ENCODE data around the gene EPN2.

The EPN2 gene

GRCh38 chr17:19307521-19307920 is 70.4 kb downstream of the EPN2 start:
- DNase-seq (ENCODE audit: extremely low read depth in 1 of 2, low read depth in 1 of 2): no peak

DNA sequence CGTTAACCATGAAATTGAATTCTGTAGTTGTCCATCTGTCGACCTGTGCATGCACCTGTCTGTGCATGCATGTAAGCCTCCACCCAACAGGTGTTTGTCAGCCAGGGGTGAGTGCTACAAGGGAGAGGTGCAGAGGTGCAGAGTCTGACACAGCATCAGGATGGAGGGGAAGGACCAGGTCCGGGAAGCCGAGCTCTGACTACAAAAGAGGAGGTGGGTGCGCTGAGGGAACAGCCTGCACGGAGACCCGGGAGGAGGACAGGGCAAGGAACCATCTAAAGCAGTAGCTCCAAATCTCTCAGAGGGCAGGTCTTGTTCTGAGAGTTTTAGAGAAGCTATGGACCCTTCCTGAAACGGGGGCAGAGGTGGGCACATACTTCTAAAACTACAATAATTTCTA is 71.2 kb downstream of the EPN2 start:
- DNase-seq (ENCODE audit: extremely low read depth in 1 of 2, low read depth in 1 of 2): no peak

- no peak for DNase-seq (ENCODE audit: extremely low read depth in 1 of 2, low read depth in 1 of 2)
Observed at GRCh38 chr17:19309701-19310100, 72.5 kb downstream of the EPN2 start.

DNA sequence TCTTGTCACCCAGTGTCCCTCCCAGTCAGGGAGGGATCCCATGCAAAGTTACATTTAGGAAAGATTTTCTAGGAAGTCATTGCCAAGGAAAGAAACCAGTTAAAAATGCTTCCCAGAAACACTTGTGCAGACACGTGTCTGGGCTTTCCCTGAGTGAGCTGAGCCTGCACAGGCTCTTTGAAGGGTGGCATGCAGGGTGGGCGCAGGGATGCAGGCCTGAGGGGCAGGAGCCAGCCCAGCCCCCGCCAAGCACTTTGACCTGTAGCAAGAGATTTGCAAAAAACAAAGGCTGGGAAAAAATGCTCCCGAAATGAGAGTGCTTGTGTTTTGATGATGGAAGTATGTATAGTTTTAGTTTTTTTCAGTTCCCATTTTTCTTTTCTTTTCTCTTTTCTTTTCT is 73.0 kb downstream of the EPN2 start:
- DNase-seq (ENCODE audit: extremely low read depth in 1 of 2, low read depth in 1 of 2): no peak

DNA sequence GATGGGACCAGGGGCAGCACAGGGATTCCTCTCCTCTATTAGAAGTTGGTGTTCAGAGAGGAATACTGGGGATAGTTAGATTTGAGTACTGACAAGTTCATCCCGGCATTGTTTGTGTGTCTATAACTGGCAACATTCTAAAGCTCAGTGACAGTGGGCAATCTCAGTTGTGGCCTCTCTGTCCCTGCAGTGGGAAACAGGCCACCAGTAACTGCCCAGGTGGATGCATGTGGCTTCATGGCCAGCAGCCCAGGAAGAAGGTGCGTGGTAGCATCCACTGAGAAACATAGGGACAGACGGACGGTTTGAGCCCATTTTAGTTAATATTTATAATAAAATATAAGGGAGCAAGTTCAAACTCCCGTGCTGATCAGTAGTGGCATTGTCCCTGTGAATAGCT is 73.8 kb downstream of the EPN2 start:
- no peak for DNase-seq (ENCODE audit: extremely low read depth in 1 of 2, low read depth in 1 of 2)

GRCh38 chr17:19311421-19312215 is 74.5 kb downstream of the EPN2 start:
- no peak for DNase-seq (ENCODE audit: extremely low read depth in 1 of 2, low read depth in 1 of 2)

GRCh38 chr17:19312406-19312805 is 75.2 kb downstream of the EPN2 start:
- no peak for DNase-seq (ENCODE audit: extremely low read depth in 1 of 2, low read depth in 1 of 2)

- DNase-seq (ENCODE audit: extremely low read depth in 1 of 2, low read depth in 1 of 2): no peak
Observed at GRCh38 chr17:19313066-19313745, 76.0 kb downstream of the EPN2 start.

GRCh38 chr17:19313746-19314651 is 76.8 kb downstream of the EPN2 start:
- DNase-seq (ENCODE audit: extremely low read depth in 1 of 2, low read depth in 1 of 2): no peak

DNA sequence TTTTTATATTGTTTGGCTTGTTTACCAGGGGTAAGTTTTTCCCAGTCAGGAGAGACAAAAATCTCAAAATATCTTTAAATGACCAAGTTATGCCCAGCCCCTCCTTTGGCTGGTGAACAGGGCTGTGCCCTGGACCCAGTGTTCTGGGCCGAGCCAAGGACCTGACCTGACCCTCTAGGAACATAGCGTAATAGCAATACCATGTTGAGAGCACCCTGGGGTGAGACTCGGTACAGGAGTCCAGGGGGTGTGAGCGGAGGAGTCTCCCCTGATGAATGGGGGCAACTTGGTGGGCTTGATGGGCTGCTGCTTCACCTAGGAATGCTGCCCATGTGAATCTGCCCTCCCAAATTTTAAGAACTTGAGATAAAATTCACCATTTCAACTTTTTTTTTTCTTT is 77.9 kb downstream of the EPN2 start:
- no peak for DNase-seq (ENCODE audit: extremely low read depth in 1 of 2, low read depth in 1 of 2)

DNA sequence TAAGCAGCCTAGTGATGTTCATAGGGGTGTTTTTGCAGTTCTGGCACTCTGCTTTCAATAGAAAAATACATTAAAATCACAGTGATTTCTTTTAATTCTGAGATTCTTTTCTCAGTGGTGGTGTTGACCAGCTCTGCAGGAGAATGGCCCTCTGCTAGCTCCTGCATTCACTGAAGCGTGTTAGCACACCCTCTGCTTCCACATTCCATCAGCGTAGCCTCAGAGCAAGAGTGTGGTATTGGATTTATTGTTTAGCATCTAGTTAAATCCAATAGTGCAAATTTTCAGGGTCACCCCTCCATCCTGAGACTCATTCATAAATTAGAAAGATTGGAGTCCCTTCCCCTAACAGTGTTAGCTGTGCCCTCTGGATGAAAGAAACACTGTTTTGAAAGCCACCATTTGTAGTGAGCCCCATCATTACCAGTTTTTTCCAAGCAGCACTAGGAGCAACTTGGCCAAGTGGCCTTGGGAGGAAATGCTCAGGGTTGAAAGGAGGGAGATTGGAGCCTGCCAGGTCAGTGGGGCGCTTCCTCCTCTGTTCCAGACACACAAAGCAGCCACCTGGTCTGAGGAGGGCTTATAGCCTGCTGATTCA is 79.7 kb downstream of the EPN2 start:
- DNase-seq (ENCODE audit: extremely low read depth in 1 of 2, low read depth in 1 of 2): no peak

DNA sequence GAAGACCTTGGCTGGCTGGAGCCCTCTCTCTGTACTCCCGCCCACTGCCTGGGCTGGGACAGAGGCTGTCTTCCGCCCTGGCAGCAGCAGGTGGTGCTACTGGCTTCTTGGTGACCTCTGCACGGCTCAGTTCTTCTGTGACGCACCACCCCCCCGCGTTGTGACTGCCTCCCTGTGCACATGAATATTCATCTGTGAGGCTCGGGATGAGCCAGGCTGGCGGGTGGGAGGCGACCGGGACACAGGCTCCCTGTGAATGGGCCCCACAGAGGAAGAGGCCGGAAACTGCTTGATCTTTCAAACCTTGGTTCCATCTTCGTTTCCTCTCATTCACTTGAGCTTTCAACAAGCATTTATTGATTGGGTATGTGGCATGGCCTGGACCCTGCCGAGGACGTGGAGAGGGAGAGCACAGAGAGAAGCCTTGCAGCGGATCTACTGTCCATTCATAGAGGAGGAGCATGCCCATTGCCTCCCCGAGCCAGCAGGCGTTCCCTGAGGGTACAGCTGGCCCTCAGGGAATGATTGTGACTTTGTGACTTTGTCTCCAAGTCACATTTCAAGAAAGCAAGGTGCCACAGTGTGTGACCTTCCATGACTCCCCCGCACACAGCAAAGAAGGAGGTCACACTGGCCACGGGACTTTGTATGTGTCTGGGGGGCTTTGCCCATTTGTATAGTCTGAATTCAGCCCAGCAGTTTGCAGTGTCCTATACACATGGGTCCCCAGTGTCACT is 80.4 kb downstream of the EPN2 start:
- DNase-seq (ENCODE audit: extremely low read depth in 1 of 2, low read depth in 1 of 2): no peak

DNA sequence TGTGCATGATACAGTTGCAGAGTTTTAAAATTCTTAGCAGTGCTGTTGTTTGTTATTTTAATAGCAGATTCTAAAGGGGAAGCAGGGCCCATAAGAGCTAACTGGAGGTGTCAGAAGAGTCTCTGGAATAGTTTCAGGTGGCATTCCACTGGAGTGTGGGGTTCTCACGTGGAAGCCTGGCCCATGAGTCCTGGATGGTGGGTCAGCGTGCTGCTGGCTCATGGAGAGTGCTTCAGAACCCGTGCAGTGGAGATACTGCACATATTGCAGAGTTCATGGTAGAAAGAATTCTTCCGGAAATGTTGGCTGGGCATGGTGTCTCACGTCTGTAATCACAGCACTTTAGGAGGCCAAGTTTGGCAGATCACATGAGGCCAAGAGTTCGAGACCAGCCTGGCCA is 81.4 kb downstream of the EPN2 start:
- DNase-seq (ENCODE audit: extremely low read depth in 1 of 2, low read depth in 1 of 2): no peak

GRCh38 chr17:19319771-19320505 is 82.8 kb downstream of the EPN2 start:
- DNase-seq (ENCODE audit: extremely low read depth in 1 of 2, low read depth in 1 of 2): no peak

DNA sequence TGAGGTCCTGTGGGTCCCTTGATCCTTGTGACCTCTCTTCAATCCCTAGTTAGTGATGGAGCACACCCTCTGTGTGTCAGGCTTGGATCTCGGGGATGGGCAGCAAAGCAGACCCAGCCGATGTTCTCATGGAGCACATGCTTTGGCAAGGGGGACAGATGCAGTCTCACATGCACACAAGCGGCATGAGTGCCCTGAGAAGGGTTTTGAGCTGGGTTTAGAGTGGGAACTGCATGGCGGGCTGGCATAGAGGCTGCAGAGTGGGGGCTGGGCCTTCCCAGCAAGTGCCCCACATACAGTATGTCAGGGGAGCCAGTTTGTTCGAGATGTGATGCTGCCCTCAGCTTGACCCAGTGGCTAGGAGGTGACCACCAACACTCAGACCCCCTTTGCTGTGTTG is 83.7 kb downstream of the EPN2 start:
- DNase-seq (ENCODE audit: extremely low read depth in 1 of 2, low read depth in 1 of 2): no peak

- DNase-seq (ENCODE audit: extremely low read depth in 1 of 2, low read depth in 1 of 2): no peak
Observed at GRCh38 chr17:19321481-19322128, 84.4 kb downstream of the EPN2 start.

GRCh38 chr17:19322129-19322505 is 85.0 kb downstream of the EPN2 start:
- no peak for DNase-seq (ENCODE audit: extremely low read depth in 1 of 2, low read depth in 1 of 2)

DNA sequence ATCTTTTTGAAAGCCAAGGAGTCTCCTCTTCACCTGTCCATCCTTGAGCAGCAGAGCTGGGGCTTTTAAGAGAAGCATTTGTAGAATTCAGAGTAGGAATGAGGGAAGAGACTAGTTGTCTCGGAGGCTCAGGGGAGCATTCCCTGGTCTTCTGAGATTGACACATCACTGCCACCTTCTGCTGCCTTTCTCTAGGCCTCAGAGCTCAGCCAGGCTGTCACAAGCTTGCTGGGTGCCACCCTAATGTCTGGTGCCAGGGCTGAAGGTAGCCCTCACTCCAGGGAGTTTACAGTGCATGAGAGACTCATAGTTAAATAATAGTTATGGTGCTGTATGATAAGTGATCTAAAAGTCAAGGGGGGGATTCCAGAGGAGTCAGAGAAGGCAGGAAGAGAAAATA is 85.7 kb downstream of the EPN2 start:
- DNase-seq (ENCODE audit: extremely low read depth in 1 of 2, low read depth in 1 of 2): no peak

- no peak for DNase-seq (ENCODE audit: extremely low read depth in 1 of 2, low read depth in 1 of 2)
Observed at GRCh38 chr17:19325542-19325941, 88.4 kb downstream of the EPN2 start.
